ENCODE measurements around the gene DLGAP4. TPM values are rescaled to one million over a fixed set of nuclear protein-coding genes. Genes with fewer than 3 reads are reported as not detected.

DLGAP4 gene
- total RNA-seq, 1 donor, result 18.1 TPM

DNA sequence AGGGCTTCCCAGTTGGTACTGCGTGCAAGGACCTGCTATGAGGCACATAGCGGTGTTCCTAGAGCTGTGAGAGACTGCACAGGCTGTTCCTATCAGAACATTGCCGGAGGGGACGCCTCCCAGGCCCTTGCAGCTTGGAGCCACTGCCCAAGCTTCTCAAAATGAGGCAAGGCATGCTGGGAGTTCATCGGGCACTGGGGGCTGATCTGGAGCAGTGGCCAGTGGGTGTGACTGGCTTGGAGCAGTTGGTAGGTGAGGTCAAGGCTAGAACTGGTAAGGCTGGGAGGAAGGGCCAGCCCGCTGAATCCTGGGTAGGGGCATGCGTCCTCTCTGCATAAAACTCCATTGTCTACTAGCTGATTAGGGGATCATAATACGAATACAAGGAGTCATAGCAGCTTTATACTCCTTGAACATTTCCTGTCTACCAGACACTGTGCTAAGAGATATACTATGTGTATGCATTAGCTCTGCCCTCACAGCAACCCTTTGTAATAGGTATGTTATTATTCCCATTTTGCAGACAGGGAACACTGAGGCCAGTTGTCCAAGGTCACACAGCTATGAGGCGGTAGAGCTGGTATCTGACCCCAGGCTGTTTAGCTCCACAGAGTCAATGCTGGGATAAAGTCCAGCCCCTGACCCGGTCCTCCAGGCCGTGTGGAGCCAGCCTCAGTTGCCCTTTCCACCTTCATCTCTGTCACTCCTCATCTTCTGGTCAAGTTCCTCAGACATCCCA, 53.7 kb downstream of the DLGAP4 start:
- no peak overlapping the region for H3K4me2 ChIP-seq (ENCODE audit: insufficient read depth, low read length)

GRCh38 chr20:36360429-36360828, 54.3 kb downstream of the DLGAP4 start:
- no peak for DNase-seq (ENCODE audit: insufficient read length, low spot score, missing footprints)
- Histone ChIP-seq H4K20me1 (ENCODE audit: insufficient read depth, low read length) (no peaks in the 10 kb centered on the region), H3K27me3 (ENCODE audit: insufficient read depth, low read length) (peaks cover 28% of the 10 kb centered on the region), H3K9me3 (ENCODE audit: low read depth, low read length) (no peaks in the 10 kb centered on the region), H2AFZ (ENCODE audit: low read length) (no peak overlapping the region), H3K27ac (ENCODE audit: low read depth, low read length) (no peak overlapping the region), H3K79me2 (ENCODE audit: insufficient read depth, low read length) (no peaks in the 10 kb centered on the region), H3K4me3 (ENCODE audit: insufficient read depth, low read length) (no peak overlapping the region), H3K4me1 (ENCODE audit: insufficient read depth, low read length) (no peaks in the 10 kb centered on the region), H3K36me3 (ENCODE audit: insufficient read depth, low read length) (no peaks in the 10 kb centered on the region), H3K4me2 (ENCODE audit: insufficient read depth, low read length) (no peak overlapping the region)
- TF ChIP-seq, protein P1, sequence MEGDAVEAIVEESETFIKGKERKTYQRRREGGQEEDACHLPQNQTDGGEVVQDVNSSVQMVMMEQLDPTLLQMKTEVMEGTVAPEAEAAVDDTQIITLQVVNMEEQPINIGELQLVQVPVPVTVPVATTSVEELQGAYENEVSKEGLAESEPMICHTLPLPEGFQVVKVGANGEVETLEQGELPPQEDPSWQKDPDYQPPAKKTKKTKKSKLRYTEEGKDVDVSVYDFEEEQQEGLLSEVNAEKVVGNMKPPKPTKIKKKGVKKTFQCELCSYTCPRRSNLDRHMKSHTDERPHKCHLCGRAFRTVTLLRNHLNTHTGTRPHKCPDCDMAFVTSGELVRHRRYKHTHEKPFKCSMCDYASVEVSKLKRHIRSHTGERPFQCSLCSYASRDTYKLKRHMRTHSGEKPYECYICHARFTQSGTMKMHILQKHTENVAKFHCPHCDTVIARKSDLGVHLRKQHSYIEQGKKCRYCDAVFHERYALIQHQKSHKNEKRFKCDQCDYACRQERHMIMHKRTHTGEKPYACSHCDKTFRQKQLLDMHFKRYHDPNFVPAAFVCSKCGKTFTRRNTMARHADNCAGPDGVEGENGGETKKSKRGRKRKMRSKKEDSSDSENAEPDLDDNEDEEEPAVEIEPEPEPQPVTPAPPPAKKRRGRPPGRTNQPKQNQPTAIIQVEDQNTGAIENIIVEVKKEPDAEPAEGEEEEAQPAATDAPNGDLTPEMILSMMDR (IDR thresholded peaks at IDR 0.05; ENCODE audit: extremely low read depth, low read depth, low read length), result no peak

More for the DNA sequence above, 53.7 kb downstream of the DLGAP4 start:
- Histone ChIP-seq H2AFZ (ENCODE audit: low read length) (no peak overlapping the region), H3K27ac (ENCODE audit: low read depth, low read length) (no peak overlapping the region), H3K9me3 (ENCODE audit: low read depth, low read length) (no peaks in the 10 kb centered on the region), H4K20me1 (ENCODE audit: insufficient read depth, low read length) (no peaks in the 10 kb centered on the region), H3K79me2 (ENCODE audit: insufficient read depth, low read length) (no peaks in the 10 kb centered on the region), H3K27me3 (ENCODE audit: insufficient read depth, low read length) (peaks cover 24% of the 10 kb centered on the region), H3K4me1 (ENCODE audit: insufficient read depth, low read length) (no peaks in the 10 kb centered on the region), H3K4me3 (ENCODE audit: insufficient read depth, low read length) (no peak overlapping the region), H3K36me3 (ENCODE audit: insufficient read depth, low read length) (no peaks in the 10 kb centered on the region)
- no peak for DNase-seq (ENCODE audit: insufficient read length, low spot score, missing footprints)
- TF ChIP-seq, protein P1 (IDR thresholded peaks at IDR 0.05; ENCODE audit: extremely low read depth, low read depth, low read length), result no peak

GRCh38 chr20:36361406-36361805, 55.3 kb downstream of the DLGAP4 start:
- Histone ChIP-seq H3K27me3 (ENCODE audit: insufficient read depth, low read length) (peaks cover 36% of the 10 kb centered on the region), H3K4me1 (ENCODE audit: insufficient read depth, low read length) (no peaks in the 10 kb centered on the region), H3K27ac (ENCODE audit: low read depth, low read length) (no peak overlapping the region), H3K4me2 (ENCODE audit: insufficient read depth, low read length) (no peak overlapping the region), H2AFZ (ENCODE audit: low read length) (no peak overlapping the region), H3K4me3 (ENCODE audit: insufficient read depth, low read length) (no peak overlapping the region), H3K9me3 (ENCODE audit: low read depth, low read length) (no peaks in the 10 kb centered on the region), H3K79me2 (ENCODE audit: insufficient read depth, low read length) (no peaks in the 10 kb centered on the region), H3K36me3 (ENCODE audit: insufficient read depth, low read length) (no peaks in the 10 kb centered on the region), H4K20me1 (ENCODE audit: insufficient read depth, low read length) (no peaks in the 10 kb centered on the region)
- no peak for DNase-seq (ENCODE audit: insufficient read length, low spot score, missing footprints)
- TF ChIP-seq, protein P1 (IDR thresholded peaks at IDR 0.05; ENCODE audit: extremely low read depth, low read depth, low read length), result no peak

GRCh38 chr20:36362261-36362660, 56.1 kb downstream of the DLGAP4 start:
- Histone ChIP-seq H2AFZ (ENCODE audit: low read length) (no peak overlapping the region), H3K4me1 (ENCODE audit: insufficient read depth, low read length) (no peaks in the 10 kb centered on the region), H3K27ac (ENCODE audit: low read depth, low read length) (no peak overlapping the region), H4K20me1 (ENCODE audit: insufficient read depth, low read length) (no peaks in the 10 kb centered on the region), H3K4me3 (ENCODE audit: insufficient read depth, low read length) (no peak overlapping the region), H3K4me2 (ENCODE audit: insufficient read depth, low read length) (no peak overlapping the region), H3K79me2 (ENCODE audit: insufficient read depth, low read length) (no peaks in the 10 kb centered on the region), H3K9me3 (ENCODE audit: low read depth, low read length) (no peaks in the 10 kb centered on the region), H3K36me3 (ENCODE audit: insufficient read depth, low read length) (no peaks in the 10 kb centered on the region), H3K27me3 (ENCODE audit: insufficient read depth, low read length) (peaks cover 44% of the 10 kb centered on the region)
- DNase-seq (ENCODE audit: insufficient read length, low spot score, missing footprints), result no peak
- TF ChIP-seq, protein P1 (IDR thresholded peaks at IDR 0.05; ENCODE audit: extremely low read depth, low read depth, low read length), result no peak

Data from osteoblast (primary cell).